ENCODE measurements around the gene STPG2. TPM values are rescaled to one million over a fixed set of nuclear protein-coding genes. Genes with fewer than 3 reads are reported as not detected.

The STPG2 gene
- total RNA-seq = 0.52 TPM in 1 of 2 replicates, not detected in the other

GRCh38 chr4:98143001-98143899 lies at the start of gene STPG2:
Gene STPG2 (minus strand): TSS chr4:98143476.

Other genes starting within 250 kb of the STPG2 start
- gene RAP1GDS1, start 117.9 kb upstream of the STPG2 start, total RNA-seq = 30.5 and 53.0 TPM in 2 replicates

Data from epithelial cell of alveolus of lung (primary cell).